OCI-LY3 (cell line): Measurements from ENCODE around the gene SPON1.

Experiments
- H2AFZ ChIP-seq: fragments of 200-600, 300-600 bp; shearing (Covaris generic); 2 replicates; pipeline ENCODE4 v1.6.0; 2014; ENCODE audit warnings: antibody characterized with exemption, low read depth, low read length
- H3K27ac ChIP-seq: fragments of 200-600, 300-600 bp; sonication (generic); 2 replicates; pipeline ENCODE4 v1.5.1; 2014; ENCODE audit warnings: mild to moderate bottlenecking, low read length, moderate library complexity, mixed read lengths
- H3K27me3 ChIP-seq: fragments of 200-600, 300-600 bp; sonication (generic); 2 replicates; pipeline ENCODE4 v1.6.1; 2014; ENCODE audit warnings: low read depth, low read length, mixed read lengths
- H3K36me3 ChIP-seq: fragments of 200-600, 300-600 bp; sonication (generic); replicated peaks from 2 replicates; pipeline ENCODE3; 2014; ENCODE audit warnings: low read depth, low read length, mixed read lengths
- H3K4me1 ChIP-seq: fragments of 300-600, 200-600 bp; sonication (generic); 2 replicates; pipeline ENCODE4 v1.6.1; 2014; ENCODE audit warnings: low read length, mixed read lengths
- H3K4me2 ChIP-seq: fragments of 200-600, 300-600 bp; sonication (generic); 2 replicates; pipeline ENCODE4 v1.6.1; 2014; ENCODE audit warnings: low read length, mixed read lengths
- H3K4me3 ChIP-seq: fragments of 300-600, 200-600 bp; sonication (generic); 2 replicates; pipeline ENCODE4 v1.5.1; 2014; ENCODE audit warnings: antibody characterized with exemption, mild to moderate bottlenecking, low read length, moderate library complexity
- H3K79me2 ChIP-seq: fragments of 300-600, 200-600 bp; shearing (Covaris generic); 2 replicates; pipeline ENCODE4 v1.6.1; 2014; ENCODE audit warnings: mild to moderate bottlenecking, low read length, mixed read lengths
- H3K9ac ChIP-seq: fragments of 300-600, 200-600 bp; shearing (Covaris generic); 2 replicates; pipeline ENCODE4 v1.6.0; 2014; ENCODE audit warnings: mild to moderate bottlenecking, low read length, moderate library complexity
- H3K9me3 ChIP-seq: fragments of 200-600, 300-600 bp; shearing (Covaris generic); 2 replicates; pipeline ENCODE4 v1.6.1; 2014; ENCODE audit warnings: low read length, mixed read lengths; ENCODE audit not compliant: insufficient read depth
- H4K20me1 ChIP-seq: fragments of 200-600, 300-600 bp; sonication (generic); 2 replicates; pipeline ENCODE4 v1.6.1; 2016; ENCODE audit warnings: low read length, mixed read lengths; ENCODE audit not compliant: insufficient read depth
- EZH2phosphoT487 ChIP-seq: fragments of 200-600 bp; shearing (Covaris generic); IDR thresholded peaks from 2 replicates; pipeline ENCODE4 v1.6.1; 2018; ENCODE audit warnings: antibody characterized with exemption, mixed run types, low read depth
- TF ChIP-seq, protein P1 (sequence below): fragments of 200-600, 300-600 bp; sonication (generic); IDR thresholded peaks from 2 replicates; pipeline ENCODE4 v1.5.1; 2014; ENCODE audit warnings: antibody characterized with exemption, low read length, low read depth

SPON1 gene

DNA sequence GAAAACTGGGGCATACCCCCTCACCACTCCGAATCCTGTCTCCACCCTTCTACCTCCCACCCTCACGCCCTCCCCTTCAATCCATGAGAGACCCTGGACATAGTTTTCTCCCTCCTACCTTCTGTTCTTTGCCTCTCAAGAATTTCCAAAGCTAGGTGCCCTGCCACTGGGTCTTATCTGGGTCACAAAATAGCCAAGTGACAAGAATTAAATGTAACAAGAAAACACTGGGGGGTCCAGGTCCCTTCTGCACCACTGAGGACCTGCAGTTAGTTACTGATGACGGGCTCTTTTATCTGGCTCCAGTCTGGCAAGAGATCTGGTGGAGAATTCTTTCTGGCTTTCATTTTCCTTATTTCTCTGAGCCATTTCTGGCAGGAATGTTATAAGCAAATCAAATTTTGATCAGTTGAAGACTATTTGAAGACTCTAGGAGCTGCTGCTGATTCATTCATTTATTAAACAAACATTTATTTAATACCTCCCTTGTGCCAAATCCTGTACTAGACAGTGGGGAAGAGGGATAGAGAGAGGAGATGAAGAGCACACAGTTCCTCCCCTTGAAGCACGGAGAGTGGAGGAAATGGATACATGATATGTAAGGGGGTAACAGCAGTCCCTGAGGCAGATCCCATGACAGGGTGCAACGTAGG lies 261.2 kb downstream of the SPON1 start:
- Histone ChIP-seq H3K79me2 (no peaks in the 10 kb centered on the region), H3K36me3 (no peaks in the 10 kb centered on the region), H3K4me1 (no peaks in the 10 kb centered on the region), H3K27ac (no peak overlapping the region), H3K9me3 (no peaks in the 10 kb centered on the region), H2AFZ (no peak overlapping the region), H3K4me2 (no peak overlapping the region), H3K9ac (no peak overlapping the region), H3K4me3 (no peak overlapping the region), H4K20me1 (no peaks in the 10 kb centered on the region), H3K27me3 (no peaks in the 10 kb centered on the region; the same call in 1 of the 2 replicates)
- no peak for TF ChIP-seq EZH2phosphoT487
- TF ChIP-seq, protein P1, sequence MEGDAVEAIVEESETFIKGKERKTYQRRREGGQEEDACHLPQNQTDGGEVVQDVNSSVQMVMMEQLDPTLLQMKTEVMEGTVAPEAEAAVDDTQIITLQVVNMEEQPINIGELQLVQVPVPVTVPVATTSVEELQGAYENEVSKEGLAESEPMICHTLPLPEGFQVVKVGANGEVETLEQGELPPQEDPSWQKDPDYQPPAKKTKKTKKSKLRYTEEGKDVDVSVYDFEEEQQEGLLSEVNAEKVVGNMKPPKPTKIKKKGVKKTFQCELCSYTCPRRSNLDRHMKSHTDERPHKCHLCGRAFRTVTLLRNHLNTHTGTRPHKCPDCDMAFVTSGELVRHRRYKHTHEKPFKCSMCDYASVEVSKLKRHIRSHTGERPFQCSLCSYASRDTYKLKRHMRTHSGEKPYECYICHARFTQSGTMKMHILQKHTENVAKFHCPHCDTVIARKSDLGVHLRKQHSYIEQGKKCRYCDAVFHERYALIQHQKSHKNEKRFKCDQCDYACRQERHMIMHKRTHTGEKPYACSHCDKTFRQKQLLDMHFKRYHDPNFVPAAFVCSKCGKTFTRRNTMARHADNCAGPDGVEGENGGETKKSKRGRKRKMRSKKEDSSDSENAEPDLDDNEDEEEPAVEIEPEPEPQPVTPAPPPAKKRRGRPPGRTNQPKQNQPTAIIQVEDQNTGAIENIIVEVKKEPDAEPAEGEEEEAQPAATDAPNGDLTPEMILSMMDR = no peak

DNA sequence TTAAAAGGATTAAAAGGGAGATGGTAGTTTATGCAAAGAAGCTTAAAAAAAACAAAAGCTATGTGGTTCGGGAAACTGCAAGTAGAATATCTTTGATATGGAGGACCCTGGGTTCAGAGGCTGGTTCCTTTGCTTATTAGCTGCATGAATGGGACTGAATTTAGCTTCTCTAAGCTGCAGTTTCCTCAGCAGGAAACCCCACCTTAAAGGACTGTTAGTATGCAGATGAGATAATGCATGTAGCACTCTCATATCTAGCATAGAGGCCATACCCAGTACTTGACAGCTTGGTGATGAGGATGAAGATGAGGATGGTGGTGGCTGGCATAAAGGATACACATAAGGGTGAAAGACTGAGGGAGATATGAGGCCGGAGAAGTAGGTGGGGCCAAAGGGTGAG lies 261.9 kb downstream of the SPON1 start:
- H3K4me3 ChIP-seq = no peak overlapping the region
- TF ChIP-seq EZH2phosphoT487 = no peak
- TF ChIP-seq, protein P1 = no peak
- H3K9ac ChIP-seq = no peak overlapping the region
- H3K79me2 ChIP-seq = no peaks in the 10 kb centered on the region
- H4K20me1 ChIP-seq = no peaks in the 10 kb centered on the region
- no peak overlapping the region for H3K4me2 ChIP-seq
- H3K36me3 ChIP-seq = no peaks in the 10 kb centered on the region
- H2AFZ ChIP-seq = no peak overlapping the region
- H3K4me1 ChIP-seq = no peaks in the 10 kb centered on the region
- peaks cover 3% of the 10 kb centered on the region; the same call in 1 of the 2 replicates for H3K27me3 ChIP-seq
- no peaks in the 10 kb centered on the region for H3K9me3 ChIP-seq
- H3K27ac ChIP-seq = no peak overlapping the region

GRCh38 chr11:14225666-14226065 lies 263.1 kb downstream of the SPON1 start:
- H3K27me3 ChIP-seq = 0 out of 2 replicates have a peak, but pooled peaks cover 7% of the 10 kb centered on the region

DNA sequence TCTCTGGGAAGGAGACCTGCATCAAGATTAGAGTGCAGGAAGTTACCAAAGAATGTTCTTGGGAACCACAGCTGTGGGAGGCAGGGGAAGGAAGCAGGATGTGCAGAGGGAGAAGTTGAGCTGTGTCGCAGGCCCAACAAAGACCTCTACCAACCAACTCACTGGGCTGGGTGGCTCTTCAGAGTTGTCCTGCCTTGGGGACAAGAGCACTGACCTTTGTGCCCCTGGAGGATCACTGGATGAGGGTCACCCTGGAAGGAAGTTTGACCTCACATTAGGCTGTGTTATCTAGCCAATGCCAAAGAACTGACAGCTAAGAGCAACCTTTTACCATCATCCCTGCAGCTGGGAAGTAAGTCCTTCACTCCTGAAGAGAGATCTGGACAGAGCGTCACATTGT lies 265.8 kb downstream of the SPON1 start:
- TF ChIP-seq, protein P1 = no peak
- no peak for TF ChIP-seq EZH2phosphoT487
- no peak overlapping the region for H3K27ac ChIP-seq
- H3K4me3 ChIP-seq = no peak overlapping the region
- no peak overlapping the region for H2AFZ ChIP-seq
- no peak overlapping the region for H3K4me2 ChIP-seq
- no peak overlapping the region for H3K9ac ChIP-seq
- H4K20me1 ChIP-seq = no peaks in the 10 kb centered on the region
- H3K27me3 ChIP-seq = 0 out of 2 replicates have a peak, but pooled peaks cover 7% of the 10 kb centered on the region
- H3K79me2 ChIP-seq = no peaks in the 10 kb centered on the region
- no peaks in the 10 kb centered on the region for H3K9me3 ChIP-seq
- H3K36me3 ChIP-seq = no peaks in the 10 kb centered on the region
- no peaks in the 10 kb centered on the region for H3K4me1 ChIP-seq

More at GRCh38 chr11:14225666-14226065, 263.1 kb downstream of the SPON1 start:
- no peaks in the 10 kb centered on the region for H3K79me2 ChIP-seq
- no peak overlapping the region for H3K27ac ChIP-seq
- no peaks in the 10 kb centered on the region for H4K20me1 ChIP-seq
- no peak overlapping the region for H2AFZ ChIP-seq
- no peaks in the 10 kb centered on the region for H3K4me1 ChIP-seq
- H3K9me3 ChIP-seq = no peaks in the 10 kb centered on the region
- H3K4me2 ChIP-seq = no peak overlapping the region
- H3K9ac ChIP-seq = no peak overlapping the region
- TF ChIP-seq EZH2phosphoT487 = no peak
- TF ChIP-seq, protein P1 = no peak
- no peak overlapping the region for H3K4me3 ChIP-seq
- no peaks in the 10 kb centered on the region for H3K36me3 ChIP-seq
